T follicular helper cell (primary cell): ENCODE measurements around the gene CAMK2G.

Source experiments
- DNase-seq: peaks from one replicate; pipeline ENCODE4 v3.0.0-alpha.2; 2020; ENCODE audit warnings: low read depth

Gene CAMK2G

GRCh38 chr10:73771722-73772280, 102.6 kb downstream of the CAMK2G start:
- DNase-seq = peak; percentile 52

- DNase-seq = no peak
Measured at GRCh38 chr10:73769396-73769795, 105.0 kb downstream of the CAMK2G start.

- DNase-seq = peak; percentile 57
Measured at GRCh38 chr10:73768881-73769280, 105.5 kb downstream of the CAMK2G start.

GRCh38 chr10:73765066-73765465, 109.3 kb downstream of the CAMK2G start:
- no peak for DNase-seq

GRCh38 chr10:73763343-73763742, 111.0 kb downstream of the CAMK2G start:
- no peak for DNase-seq

GRCh38 chr10:73762915-73763314, 111.4 kb downstream of the CAMK2G start:
- no peak for DNase-seq
